ENCODE data around the gene MYADML2.

GRCh38 chr17:81927152-81927652, 19.8 kb downstream of the MYADML2 start:
- TF ChIP-seq POLR2AphosphoS5 (IDR thresholded peaks at IDR 0.05; ENCODE audit: low read depth, low read length) (no peak), TAF1 (IDR thresholded peaks at IDR 0.05; ENCODE audit: borderline replicate concordance, insufficient read depth, low read length) (no peak)

Measured in PFSK-1 (cell line).